Measurements from ENCODE around the gene SCD.

DNA sequence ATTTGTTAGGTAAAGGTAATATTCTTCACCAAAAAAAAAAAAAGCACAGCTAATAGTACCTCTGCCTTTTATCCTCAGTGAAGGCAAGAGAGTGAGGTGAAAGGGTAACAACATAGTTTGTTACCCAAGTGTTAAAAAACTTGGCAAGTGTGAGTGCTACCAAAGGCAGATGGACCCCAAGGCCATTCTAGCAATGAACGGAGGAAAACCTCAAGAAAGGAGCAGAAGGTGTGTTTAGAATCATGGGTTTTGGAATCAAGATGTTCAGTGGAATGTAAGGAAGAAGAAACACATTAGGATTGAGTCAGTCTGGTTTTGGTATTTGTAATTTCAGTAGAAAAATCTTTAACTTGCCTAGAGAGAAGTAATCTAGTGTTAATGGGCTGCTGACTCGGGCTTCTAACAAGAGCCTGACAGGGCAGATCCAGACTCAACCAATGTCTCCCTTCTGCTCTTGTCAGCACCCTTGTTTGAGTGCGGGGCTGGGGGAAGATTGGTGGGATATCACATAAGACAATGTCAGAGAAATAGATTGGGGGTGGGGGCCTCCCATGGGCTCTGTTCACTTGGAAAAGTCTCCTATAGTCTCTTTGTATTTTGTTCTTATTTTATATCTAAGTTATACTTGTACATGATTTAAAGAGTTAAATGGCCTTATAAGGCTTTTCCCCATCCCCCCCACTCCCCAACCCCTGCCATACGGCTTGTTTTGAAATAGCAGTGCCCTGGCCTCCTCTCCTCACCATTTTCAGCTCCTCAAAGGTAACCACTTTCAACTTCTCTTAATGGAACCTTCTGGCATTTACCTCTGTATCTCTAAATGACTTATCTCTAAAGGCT lies 44.4 kb downstream of the SCD start:
- TF ChIP-seq POLR2A (IDR thresholded peaks at IDR 0.05): no peak
- TF ChIP-seq EP300 (IDR thresholded peaks at IDR 0.05): no peak
- TF ChIP-seq, protein P1, sequence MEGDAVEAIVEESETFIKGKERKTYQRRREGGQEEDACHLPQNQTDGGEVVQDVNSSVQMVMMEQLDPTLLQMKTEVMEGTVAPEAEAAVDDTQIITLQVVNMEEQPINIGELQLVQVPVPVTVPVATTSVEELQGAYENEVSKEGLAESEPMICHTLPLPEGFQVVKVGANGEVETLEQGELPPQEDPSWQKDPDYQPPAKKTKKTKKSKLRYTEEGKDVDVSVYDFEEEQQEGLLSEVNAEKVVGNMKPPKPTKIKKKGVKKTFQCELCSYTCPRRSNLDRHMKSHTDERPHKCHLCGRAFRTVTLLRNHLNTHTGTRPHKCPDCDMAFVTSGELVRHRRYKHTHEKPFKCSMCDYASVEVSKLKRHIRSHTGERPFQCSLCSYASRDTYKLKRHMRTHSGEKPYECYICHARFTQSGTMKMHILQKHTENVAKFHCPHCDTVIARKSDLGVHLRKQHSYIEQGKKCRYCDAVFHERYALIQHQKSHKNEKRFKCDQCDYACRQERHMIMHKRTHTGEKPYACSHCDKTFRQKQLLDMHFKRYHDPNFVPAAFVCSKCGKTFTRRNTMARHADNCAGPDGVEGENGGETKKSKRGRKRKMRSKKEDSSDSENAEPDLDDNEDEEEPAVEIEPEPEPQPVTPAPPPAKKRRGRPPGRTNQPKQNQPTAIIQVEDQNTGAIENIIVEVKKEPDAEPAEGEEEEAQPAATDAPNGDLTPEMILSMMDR (IDR thresholded peaks at IDR 0.05): no peak
- no peak for TF ChIP-seq POLR2AphosphoS5 (IDR thresholded peaks at IDR 0.05)

Data from upper lobe of left lung (tissue), 4 donors.